Embryonic facial prominence (tissue), 1 donor: ENCODE data around the gene ARTN.

ENCODE experiments used
- DNase-seq: peaks from one replicate; pipeline ENCODE4 v3.0.0-alpha.2; 2016; ENCODE audit errors: extremely low spot score

The ARTN gene

GRCh38 chr1:43933386-43934100 is at the start of gene ARTN:
Gene ARTN, plus strand, starts transcription at chr1:43933801. Its CDS starts 1,856 bp downstream, at chr1:43935657.
- DNase-seq = no peak

- DNase-seq = no peak
Measured at GRCh38 chr1:43885279-43885801, 48.3 kb upstream of the ARTN start.

GRCh38 chr1:43887748-43888147 is 45.9 kb upstream of the ARTN start:
- DNase-seq = no peak

- no peak for DNase-seq
Measured at GRCh38 chr1:43890815-43891214, 42.8 kb upstream of the ARTN start.

GRCh38 chr1:43893006-43893405 is 40.6 kb upstream of the ARTN start:
- no peak for DNase-seq

GRCh38 chr1:43898981-43899380 is 34.6 kb upstream of the ARTN start:
- DNase-seq = no peak

- DNase-seq = no peak
Measured at GRCh38 chr1:43900386-43900785, 33.2 kb upstream of the ARTN start.

DNA sequence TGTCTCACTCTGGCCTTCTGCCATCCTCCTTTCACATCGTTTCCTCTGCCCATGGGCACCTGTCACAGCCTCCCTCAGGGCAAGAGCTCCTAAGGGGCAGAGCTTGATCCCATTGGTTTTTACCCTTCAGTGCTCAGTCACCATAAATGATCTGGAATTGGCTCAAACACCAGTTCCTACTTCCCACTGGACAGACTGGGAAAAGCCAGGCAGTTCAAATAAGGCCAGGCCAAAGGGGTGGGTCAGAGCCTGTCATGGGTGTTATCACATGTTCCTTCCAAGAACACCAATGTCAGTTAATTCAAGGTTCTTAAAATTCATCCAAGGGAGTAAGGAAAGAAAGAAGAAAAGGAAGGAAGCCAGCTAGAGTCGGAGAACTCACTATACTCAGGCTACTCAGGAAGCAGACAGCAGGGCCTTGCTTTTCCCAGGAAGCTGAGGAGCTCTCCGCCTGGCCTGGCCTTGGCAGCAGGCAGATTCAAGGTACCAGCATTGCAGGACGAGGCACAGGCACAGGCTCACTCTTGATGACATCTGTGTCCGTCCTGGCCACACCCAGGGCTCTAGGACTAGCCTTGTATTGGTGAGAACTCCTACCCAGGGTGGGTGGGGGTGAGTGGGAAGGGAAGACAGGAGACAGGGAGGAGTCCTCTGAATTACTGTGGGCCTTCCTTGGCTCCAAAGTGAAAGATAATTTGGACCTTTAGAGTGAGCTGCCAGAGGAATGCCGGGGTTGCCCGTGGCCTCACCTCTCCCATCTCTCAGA is 32.2 kb upstream of the ARTN start:
- DNase-seq = no peak

DNA sequence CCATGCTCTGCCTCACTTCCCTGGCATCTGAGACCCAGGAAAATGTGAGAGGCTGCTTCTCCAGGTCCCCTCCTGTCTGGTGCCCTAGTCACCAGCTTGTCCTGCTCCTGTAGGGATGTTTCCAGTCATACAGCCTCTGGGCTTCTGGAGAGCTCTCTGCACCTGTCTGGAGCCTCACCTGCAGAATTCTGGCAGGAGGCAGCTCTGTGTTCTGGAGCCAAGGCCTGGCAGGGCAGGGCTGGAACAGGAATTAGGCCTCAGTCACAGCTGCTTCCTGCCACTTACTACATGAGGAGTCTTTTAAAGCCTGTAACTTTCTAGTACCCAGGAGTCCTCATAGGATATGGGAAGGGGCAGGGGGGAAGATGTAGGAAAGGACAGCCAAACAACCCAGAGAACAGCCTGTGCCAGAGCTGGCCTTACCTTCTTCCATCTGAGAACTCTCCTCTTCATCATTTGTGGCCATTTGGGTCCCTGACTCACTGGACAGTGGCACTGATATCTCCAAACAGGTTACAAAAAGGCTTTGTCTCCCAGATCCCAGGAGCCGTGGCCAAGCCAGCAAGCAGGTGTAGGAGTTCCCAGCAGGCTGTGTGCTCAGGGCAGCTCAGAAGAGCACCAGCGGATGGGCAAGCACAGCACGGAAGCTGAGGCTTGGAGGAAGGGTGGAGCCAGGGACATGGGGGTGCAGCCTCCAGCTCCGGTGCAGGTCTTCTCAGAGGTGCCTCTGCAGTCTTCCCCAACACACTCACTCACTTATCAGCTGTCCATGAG is 31.4 kb upstream of the ARTN start:
- no peak for DNase-seq

DNA sequence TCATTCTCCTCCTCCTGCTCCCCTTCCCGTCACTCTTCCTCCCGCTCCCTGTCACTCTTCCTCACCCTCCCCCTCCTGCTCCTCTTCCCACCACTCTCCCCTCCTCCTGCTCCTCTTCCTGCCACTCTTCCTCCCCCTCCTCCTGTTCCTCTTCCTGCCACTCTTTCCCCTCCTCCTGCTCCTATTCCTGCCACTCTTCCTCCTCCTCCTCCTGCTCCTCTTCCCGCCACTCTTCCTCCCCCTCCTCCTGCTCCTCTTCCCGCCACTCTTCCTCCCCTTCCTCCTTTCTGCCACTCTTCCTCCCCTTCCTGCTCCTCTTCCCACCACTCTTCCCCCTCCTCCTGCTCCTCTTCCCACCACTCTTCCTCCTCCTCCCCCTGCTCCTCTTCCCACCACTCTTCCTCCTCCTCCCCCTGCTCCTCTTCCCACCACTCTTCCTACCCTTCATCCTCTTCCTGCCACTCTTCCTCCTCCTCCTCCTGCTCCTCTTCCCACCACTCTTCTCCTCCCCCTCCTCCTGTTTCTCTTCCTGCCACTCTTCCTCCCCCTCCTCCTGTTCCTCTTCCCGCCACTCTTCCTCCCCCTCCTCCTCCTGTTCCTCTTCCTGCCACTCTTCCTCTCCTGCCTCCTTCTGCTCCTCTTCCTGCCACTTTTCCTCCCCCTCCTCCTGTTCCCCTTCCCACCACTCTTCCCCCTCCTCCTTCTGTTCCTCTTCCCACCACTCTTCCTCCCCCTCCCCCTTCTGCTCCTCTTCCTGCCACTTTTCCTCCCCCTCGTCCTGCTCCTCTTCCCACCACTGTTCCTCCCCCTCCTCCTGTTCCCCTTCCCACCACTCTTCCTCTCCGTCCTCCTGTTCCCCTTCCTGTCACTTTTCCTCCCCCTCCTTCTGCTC is 28.7 kb upstream of the ARTN start:
- no peak for DNase-seq

- no peak for DNase-seq
Measured at GRCh38 chr1:43908226-43908625, 25.4 kb upstream of the ARTN start.

DNA sequence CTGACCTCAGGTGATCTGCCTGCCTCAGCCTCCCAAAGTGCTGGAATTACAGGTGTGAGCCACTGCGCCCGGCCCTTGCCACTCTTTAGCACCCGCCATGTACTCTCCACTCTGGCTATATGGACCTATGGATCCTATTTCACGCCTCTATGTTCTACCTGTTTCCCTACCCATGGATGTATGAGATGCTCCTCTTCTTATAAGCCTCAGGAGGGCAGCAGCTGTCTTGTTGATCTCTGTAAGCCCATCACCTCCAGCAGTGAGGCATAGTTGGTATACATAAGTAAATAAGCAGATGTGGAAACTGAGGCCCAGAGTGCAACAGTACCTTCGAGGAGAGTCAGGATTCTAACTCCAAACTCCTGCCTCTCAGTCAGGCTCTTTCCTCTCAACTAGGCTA is 24.7 kb upstream of the ARTN start:
- DNase-seq = no peak

DNA sequence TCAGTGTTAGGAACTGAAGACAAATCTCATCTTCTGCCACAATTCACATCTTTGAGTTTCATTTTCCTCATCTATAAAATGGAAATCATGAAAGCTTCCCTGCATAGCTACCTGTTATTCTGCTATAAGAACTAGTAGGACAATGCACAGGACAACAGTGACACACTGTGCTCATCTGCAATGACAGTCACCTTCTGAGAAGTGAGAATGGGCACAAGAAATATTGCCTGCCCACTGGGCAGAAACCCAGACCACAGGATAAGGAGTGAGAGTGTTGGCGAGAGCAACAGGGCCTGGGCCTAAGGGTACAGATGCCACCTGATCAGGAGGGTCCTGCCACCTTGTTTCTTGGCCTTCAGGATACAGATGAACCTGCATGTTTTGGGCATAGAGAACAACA is 23.3 kb upstream of the ARTN start:
- no peak for DNase-seq

- DNase-seq = no peak
Measured at GRCh38 chr1:43912607-43913006, 21.0 kb upstream of the ARTN start.

- no peak for DNase-seq
Measured at GRCh38 chr1:43913051-43913501, 20.5 kb upstream of the ARTN start.

- DNase-seq = no peak
Measured at GRCh38 chr1:43913666-43914360, 19.8 kb upstream of the ARTN start.

- no peak for DNase-seq
Measured at GRCh38 chr1:43914576-43915525, 18.8 kb upstream of the ARTN start.

GRCh38 chr1:43919906-43920305 is 13.7 kb upstream of the ARTN start:
- DNase-seq = no peak

- DNase-seq = no peak
Measured at GRCh38 chr1:43921022-43921421, 12.6 kb upstream of the ARTN start.
